IPS-18a (cell line): ENCODE measurements around the gene SVOPL.

Experiments used
- H3K27ac ChIP-seq: one replicate; pipeline ENCODE4 v1.5.1; 2013; ENCODE audit warnings: low read length
- H3K27me3 ChIP-seq: one replicate; pipeline ENCODE4 v1.6.1; 2013; ENCODE audit warnings: mild to moderate bottlenecking, low read length; ENCODE audit not compliant: control insufficient read depth, insufficient read depth
- H3K36me3 ChIP-seq: one replicate; pipeline ENCODE4 v1.6.1; 2013; ENCODE audit warnings: low read depth, low read length; ENCODE audit not compliant: control insufficient read depth
- H3K4me1 ChIP-seq: one replicate; pipeline ENCODE4 v1.6.1; 2013; ENCODE audit warnings: low read depth, low read length; ENCODE audit not compliant: control insufficient read depth
- H3K4me3 ChIP-seq: one replicate; pipeline ENCODE4 v1.5.1; 2013; ENCODE audit warnings: low read length
- H3K9ac ChIP-seq: one replicate; pipeline ENCODE4 v1.6.1; 2013; ENCODE audit warnings: mild to moderate bottlenecking, low read length, moderate library complexity
- H3K9me3 ChIP-seq: one replicate; pipeline ENCODE4 v1.6.1; 2013; ENCODE audit warnings: low read depth, low read length; ENCODE audit not compliant: control insufficient read depth

The SVOPL gene

DNA sequence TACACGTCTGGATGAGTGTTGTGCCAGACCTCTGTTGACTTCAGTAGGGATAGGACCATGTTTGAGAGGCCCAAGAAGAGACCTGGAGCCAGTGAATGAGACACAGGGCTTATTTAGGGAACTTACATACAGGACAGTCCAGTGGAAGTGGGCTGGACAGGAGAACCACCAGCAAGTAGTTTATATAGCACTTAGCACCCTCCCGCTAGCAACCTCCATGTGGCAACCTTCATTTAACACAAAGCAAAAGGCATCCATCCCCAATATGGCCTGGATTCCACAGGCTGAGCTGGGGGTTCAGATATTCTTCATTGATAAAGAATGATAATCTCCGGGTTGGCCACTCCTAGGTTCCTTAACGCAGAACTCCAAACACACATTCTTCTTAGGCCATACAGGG, 147.4 kb downstream of the SVOPL start:
- H3K9ac ChIP-seq: no peak overlapping the region
- no peaks in the 10 kb centered on the region for H3K4me1 ChIP-seq
- no peak overlapping the region for H3K4me3 ChIP-seq
- no peak overlapping the region for H3K27ac ChIP-seq
- peaks cover 28% of the 10 kb centered on the region for H3K9me3 ChIP-seq
- H3K27me3 ChIP-seq: no peaks in the 10 kb centered on the region
- peaks cover 96% of the 10 kb centered on the region for H3K36me3 ChIP-seq

DNA sequence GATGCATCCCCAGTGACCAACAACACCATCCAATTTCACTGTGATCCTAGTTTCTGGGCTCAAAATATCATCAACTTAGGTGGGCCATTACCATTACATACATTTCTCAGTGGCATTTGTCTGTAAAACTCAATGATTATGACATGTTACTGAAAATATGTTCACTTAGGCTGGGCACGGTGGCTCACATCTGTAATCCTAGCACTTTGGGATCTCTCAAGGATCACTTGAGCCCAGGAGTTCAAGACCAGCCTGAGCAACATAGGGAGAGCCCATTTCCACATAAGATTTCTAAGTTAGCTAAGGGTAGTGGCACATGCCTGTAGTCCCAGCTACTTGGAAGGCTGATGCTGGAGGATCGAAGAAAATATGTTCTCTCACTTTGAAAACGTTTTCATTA, 150.1 kb downstream of the SVOPL start:
- no peaks in the 10 kb centered on the region for H3K4me1 ChIP-seq
- H3K27me3 ChIP-seq: no peaks in the 10 kb centered on the region
- H3K9ac ChIP-seq: no peak overlapping the region
- peaks cover 14% of the 10 kb centered on the region for H3K9me3 ChIP-seq
- H3K36me3 ChIP-seq: peaks cover 88% of the 10 kb centered on the region
- H3K27ac ChIP-seq: no peak overlapping the region
- no peak overlapping the region for H3K4me3 ChIP-seq

DNA sequence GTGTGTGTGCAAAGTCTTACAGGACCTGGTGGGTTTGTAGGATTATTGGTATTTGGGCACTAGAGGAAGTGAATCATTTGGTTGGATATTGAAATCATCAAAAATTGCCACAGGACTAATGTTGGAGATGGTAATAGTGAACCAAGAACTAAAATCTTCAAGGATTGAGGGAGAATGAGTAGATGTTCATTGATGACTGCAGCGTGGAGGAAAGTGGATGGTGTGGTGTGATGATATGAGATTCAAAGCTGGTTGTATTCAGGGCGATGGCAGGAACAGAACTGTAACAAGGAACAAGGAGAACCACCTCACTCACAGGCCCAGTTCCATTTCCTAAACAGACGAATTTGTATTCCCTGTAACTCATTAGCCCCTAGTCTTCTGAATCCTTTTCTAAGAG, 150.8 kb downstream of the SVOPL start:
- Histone ChIP-seq H3K27ac (no peak overlapping the region), H3K36me3 (peaks cover 88% of the 10 kb centered on the region), H3K9me3 (peaks cover 8% of the 10 kb centered on the region), H3K27me3 (no peaks in the 10 kb centered on the region), H3K9ac (no peak overlapping the region), H3K4me1 (no peaks in the 10 kb centered on the region), H3K4me3 (no peak overlapping the region)

DNA sequence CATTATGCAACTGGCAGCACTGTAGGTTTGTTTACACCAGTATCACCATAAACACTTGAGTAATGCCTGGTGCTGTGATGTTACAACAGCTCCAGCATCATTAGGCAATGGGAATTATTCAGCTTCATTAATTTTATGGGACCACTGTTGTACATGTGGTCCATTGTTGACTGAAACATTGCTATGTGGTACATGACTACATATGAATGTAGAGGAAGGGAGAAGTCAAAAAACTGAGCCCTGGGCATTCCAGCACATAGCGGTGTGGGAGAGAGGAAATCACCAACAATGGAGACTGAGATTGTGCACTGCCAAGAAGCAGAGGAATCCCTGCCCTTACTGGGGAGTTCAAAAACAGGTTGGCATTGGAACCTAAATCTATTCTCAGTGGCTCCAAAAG, 152.1 kb downstream of the SVOPL start:
- H3K4me3 ChIP-seq: no peak overlapping the region
- H3K9ac ChIP-seq: no peak overlapping the region
- peaks cover 87% of the 10 kb centered on the region for H3K36me3 ChIP-seq
- H3K27me3 ChIP-seq: no peaks in the 10 kb centered on the region
- no peaks in the 10 kb centered on the region for H3K4me1 ChIP-seq
- no peaks in the 10 kb centered on the region for H3K9me3 ChIP-seq
- no peak overlapping the region for H3K27ac ChIP-seq

DNA sequence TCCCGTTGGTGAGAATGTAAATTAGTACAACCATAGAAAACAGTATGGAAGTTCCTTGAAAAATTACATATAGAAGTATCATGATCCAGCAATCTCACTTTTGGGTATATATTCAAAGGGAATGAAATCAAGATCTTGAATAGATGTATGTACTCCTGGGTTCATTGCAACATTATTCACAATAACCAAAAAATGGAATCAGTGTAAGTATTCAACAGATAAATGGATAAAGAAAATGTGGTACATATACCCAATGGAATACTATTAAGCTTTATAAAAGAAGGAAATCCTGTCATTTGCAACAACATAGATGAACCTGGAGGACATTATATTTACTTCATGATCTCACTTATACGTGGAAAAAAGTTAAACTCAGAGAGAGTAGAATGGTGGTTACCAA, 154.3 kb downstream of the SVOPL start:
- Histone ChIP-seq H3K27ac (no peak overlapping the region), H3K27me3 (no peaks in the 10 kb centered on the region), H3K9ac (no peak overlapping the region), H3K4me1 (no peaks in the 10 kb centered on the region), H3K9me3 (no peaks in the 10 kb centered on the region), H3K36me3 (peaks cover 84% of the 10 kb centered on the region), H3K4me3 (no peak overlapping the region)

DNA sequence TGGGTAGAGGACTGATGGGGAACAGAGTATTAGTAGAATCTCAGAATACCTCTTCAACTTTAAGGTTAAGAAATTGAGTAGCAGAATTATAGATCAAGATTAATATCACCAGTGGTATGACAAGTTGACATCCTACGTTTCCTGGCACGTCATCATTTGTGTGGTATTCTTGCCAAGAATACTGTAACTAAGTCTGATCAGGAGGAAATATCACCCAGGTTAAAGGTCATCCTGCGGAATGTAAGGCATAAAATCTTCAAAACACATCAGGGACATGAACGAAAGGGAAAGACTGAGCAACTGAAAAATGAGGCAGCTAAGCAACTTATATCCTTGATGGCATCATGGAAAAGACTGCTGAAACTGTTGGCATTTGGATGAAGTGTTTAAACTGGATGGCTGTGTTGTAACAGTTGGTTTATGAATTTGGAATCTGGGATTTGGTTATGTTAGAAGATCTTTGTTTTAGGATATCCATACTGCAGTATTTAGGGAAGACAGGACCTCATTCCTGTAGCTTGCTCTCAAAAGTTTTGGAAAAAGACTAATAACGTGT, 155.0 kb downstream of the SVOPL start:
- H3K36me3 ChIP-seq: peaks cover 84% of the 10 kb centered on the region

DNA sequence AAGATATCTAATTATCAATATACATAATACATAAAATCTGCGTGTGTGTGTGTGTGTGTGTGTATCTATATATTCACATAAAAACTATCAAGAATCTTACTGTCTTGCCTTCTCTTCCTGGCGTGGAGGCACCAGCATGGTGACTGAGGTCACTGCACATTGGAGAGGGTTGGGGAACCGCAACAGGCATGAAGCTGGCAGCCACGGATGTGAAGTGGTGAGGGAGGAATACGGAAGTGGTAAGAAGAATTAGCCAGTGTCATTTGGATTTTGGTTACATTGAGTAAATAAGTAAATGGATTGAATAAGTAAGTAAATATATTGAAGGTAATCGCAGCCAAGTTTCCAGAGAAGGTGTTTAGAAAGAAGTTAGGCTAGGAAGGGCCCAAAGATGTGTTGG, 156.0 kb downstream of the SVOPL start:
- H3K36me3 ChIP-seq: peaks cover 86% of the 10 kb centered on the region

More for the DNA sequence above, 155.0 kb downstream of the SVOPL start:
- H3K9ac ChIP-seq: no peak overlapping the region
- no peaks in the 10 kb centered on the region for H3K27me3 ChIP-seq
- H3K4me3 ChIP-seq: no peak overlapping the region
- H3K27ac ChIP-seq: no peak overlapping the region
- H3K4me1 ChIP-seq: no peaks in the 10 kb centered on the region
- H3K9me3 ChIP-seq: no peaks in the 10 kb centered on the region

More for the DNA sequence above, 156.0 kb downstream of the SVOPL start:
- Histone ChIP-seq H3K4me1 (no peaks in the 10 kb centered on the region), H3K9ac (no peak overlapping the region), H3K9me3 (no peaks in the 10 kb centered on the region), H3K4me3 (no peak overlapping the region), H3K27ac (no peak overlapping the region), H3K27me3 (no peaks in the 10 kb centered on the region)
